C1 segment of cervical spinal cord (tissue), 14 donors: ENCODE measurements around the gene USP37.

Source experiments
- DNase-seq, 14 donors: peaks; one replicate each; lab custom pipeline; 2025; lab: John Stamatoyannopoulos, UW

Gene USP37

GRCh38 chr2:218404351-218405085, 163.6 kb downstream of the USP37 start:
- no peak for DNase-seq

GRCh38 chr2:218403810-218404209, 164.3 kb downstream of the USP37 start:
- no peak for DNase-seq

GRCh38 chr2:218402911-218403411, 165.2 kb downstream of the USP37 start:
- no peak for DNase-seq

- no peak for DNase-seq
Measured at GRCh38 chr2:218402491-218402901, 165.7 kb downstream of the USP37 start.

GRCh38 chr2:218401890-218402289, 166.3 kb downstream of the USP37 start:
- DNase-seq, result no peak

GRCh38 chr2:218400930-218401881, 166.9 kb downstream of the USP37 start:
- no peak for DNase-seq
